Glomerular visceral epithelial cell (primary cell): ENCODE measurements around the gene IL1RAPL2.
"Not testable (repeated sequence)": the region's sequence is repeated elsewhere in the genome, so short reads cannot be mapped to it uniquely, and the experiment has no call there.

ENCODE experiments used
- DNase-seq: peaks from one replicate; pipeline ENCODE4 v3.0.0-alpha.2; 2016; ENCODE audit errors: extremely low spot score

Gene IL1RAPL2

GRCh38 chrX:105168577-105168976, 602.6 kb downstream of the IL1RAPL2 start:
- no peak for DNase-seq

- DNase-seq = no peak
Observed at GRCh38 chrX:105173071-105173470, 607.1 kb downstream of the IL1RAPL2 start.

DNA sequence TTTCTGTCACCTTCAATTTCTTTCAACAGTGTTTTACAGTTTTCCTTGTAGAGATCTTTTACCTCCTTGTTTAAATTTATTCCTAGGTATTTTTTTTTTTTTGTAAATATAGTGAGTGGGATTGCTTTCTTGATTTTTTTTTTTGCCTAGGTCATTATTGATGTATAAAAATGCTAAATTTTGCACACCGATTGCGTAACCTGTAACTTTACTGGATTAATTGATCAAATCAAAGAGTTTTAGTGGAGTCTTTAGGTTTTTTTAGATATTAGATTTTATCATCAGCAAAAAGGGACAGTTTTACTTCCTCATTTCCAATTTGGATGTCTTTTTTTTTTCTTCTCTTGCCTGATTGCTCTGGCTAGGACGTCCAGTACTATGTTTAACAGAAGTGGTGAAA, 613.6 kb downstream of the IL1RAPL2 start:
- no peak for DNase-seq

GRCh38 chrX:105189093-105189492, 623.1 kb downstream of the IL1RAPL2 start:
- no peak for DNase-seq

- peak; percentile 40 for DNase-seq
Observed at GRCh38 chrX:105190252-105190853, 624.4 kb downstream of the IL1RAPL2 start.

- peak; percentile 18 for DNase-seq
Observed at GRCh38 chrX:105191878-105192277, 625.9 kb downstream of the IL1RAPL2 start.

GRCh38 chrX:105209406-105209805, 643.4 kb downstream of the IL1RAPL2 start:
- DNase-seq = no peak

DNA sequence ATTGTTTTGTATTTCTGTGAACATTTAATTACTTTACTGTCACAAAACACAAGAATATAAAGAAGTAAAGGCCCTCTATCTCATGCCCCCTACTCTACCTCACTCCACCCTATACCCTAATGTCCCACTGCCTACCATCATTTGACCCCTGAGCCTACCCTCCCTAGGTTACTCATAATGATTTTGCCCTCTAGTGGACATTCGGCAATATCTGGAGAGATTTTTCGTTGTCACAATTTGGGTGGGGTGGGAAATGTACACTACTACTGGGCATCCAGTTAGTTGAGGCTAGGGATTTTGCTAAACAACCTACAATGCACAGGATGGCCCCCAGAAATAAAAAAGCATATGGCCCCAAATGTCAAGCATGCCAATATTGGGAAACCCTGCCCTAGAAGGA, 644.3 kb downstream of the IL1RAPL2 start:
- no peak for DNase-seq

GRCh38 chrX:105211066-105211575, 645.1 kb downstream of the IL1RAPL2 start:
- peak; percentile 65 for DNase-seq

- no peak for DNase-seq
Observed at GRCh38 chrX:105219454-105220401, 653.7 kb downstream of the IL1RAPL2 start.

GRCh38 chrX:105220636-105221035, 654.6 kb downstream of the IL1RAPL2 start, which contains the start of gene TEX13A:
TEX13A (minus strand) TSS chrX:105220694; CDS start chrX:105220397, 297 bp downstream.
- no peak for DNase-seq

DNA sequence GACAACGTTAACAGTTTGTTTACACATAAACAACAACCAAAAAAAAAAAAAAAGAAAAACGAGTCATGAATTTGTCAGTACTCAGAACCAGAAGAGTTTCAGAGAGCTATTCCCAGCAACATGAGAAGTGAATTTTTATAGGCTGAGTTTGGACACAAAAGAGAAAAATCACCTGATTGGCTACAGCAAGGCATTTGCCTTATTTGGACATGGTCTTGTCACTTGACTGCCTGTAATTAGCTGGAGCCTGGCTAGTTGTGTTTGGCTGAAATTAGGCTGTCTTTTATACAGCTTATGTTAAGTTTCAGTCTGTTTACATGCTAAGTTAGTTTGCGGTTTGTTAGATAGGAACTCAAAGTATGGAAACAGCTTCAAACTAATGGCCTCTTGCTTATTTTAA, 655.4 kb downstream of the IL1RAPL2 start:
- DNase-seq = no peak

DNA sequence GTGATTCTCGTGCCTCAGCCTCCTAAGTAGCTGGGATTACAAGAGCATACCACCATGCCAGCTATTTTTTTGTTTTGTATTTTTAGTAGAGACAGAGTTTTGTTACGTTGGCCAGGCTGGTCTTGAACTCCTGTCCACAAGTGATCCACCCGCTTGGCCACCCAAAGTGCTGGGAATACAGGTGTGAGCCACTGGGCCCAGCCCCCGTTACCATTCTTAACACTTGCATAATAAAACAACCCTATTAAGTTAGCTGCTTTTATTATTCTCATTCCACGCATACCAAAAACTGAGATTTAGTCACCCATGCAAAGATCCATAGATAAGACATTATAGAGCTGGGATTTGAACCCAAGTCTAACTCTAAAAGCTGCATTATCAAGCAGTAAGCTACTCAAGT, 660.5 kb downstream of the IL1RAPL2 start:
- DNase-seq = no peak

GRCh38 chrX:105228602-105229001, 662.6 kb downstream of the IL1RAPL2 start:
- DNase-seq = no peak

DNA sequence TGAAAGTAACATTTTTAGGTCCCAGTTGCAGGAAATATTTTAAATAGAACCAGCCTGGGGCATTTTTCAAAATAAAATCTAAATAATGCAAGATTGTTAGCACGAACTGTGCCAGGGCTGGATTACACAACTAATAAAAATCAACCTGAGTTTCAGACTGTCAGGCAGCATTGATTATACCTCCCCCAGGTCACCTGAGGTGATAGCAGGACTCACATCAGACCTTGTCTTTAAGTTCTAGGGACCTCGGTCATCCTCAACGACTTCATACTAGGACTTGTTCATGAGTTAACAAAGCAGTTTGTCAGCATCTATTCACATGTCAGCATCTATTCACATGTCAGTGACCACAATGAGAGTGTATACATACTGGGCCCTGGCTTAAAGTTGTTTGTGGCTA, 663.1 kb downstream of the IL1RAPL2 start:
- no peak for DNase-seq

- DNase-seq = not testable (repeated sequence)
Observed at GRCh38 chrX:105237407-105237806, 671.4 kb downstream of the IL1RAPL2 start.

- no peak for DNase-seq
Observed at GRCh38 chrX:105241056-105241455, 675.1 kb downstream of the IL1RAPL2 start.

DNA sequence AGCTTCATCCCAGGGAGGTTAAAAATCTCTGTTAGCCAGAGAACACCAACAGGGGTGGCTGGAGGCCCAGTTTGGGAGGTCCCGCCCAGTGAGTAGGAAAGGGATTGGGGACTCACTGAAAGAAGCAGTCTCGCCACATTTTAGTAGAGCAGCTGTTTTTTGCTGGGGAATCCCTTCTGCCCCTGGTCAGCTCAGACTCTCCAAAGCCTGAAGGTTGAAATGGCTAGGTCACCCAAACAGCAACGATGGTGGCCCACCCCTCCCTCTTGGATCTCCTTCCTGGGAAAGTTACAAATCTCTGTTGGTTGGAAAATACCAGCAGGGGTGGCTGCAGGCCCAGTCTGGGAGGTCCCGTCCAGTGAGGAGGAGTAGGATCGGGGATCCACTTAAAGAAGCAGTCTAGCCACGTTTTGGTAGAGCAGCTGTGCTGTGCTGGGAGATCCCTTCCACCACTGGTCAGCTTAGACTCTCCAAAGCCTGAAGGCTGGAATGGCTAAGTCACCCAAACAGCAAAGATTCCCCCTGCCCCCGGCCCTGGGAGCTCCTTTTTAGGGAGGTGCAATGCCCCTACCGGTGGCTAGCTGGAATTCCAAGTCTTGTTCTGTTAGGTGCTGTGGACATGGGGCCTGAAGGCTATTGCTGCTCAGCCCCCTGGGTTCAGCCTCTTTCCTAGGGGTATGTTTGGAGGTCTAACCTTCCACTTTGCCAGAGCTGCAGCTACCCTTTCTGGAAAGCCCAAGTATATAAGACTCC, 694.5 kb downstream of the IL1RAPL2 start:
- DNase-seq = no peak

DNA sequence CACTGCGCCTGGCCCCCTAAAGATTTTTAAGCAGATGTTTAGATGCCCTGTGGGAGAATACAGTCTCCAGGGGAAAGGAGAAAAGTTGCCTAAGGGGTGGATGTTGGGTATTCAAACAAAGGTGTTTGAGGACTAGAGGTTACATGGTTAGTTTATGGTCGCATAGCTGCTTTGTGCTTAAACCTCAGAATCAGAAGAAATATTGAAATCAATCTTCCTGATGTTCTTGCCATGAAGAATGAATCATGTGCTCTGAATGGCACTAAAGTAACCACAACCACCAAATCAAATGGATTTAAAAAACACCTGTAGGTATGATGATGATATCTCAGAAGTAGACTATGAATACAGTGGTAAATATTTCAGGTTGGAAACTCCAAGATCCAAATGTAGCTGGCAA, 697.2 kb downstream of the IL1RAPL2 start:
- DNase-seq = no peak

DNA sequence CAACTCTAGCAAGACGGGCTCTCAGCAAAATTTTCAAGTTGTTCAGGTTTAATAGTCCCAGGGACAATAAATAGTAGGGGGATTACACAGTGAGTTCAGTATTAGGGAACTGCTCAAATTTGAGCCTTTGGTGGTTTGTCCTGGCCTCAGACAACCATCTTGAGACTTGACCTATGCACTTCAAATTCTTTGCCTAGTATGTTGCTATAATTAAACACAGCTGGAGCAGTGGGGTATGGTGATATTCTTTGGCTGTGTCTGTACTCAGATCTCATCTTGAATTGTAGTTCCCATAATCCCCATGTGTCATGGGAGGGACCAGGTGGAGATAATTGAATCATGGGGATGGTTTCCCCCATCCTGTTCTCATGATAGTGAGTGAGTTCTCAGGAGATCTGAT, 697.8 kb downstream of the IL1RAPL2 start:
- no peak for DNase-seq

DNA sequence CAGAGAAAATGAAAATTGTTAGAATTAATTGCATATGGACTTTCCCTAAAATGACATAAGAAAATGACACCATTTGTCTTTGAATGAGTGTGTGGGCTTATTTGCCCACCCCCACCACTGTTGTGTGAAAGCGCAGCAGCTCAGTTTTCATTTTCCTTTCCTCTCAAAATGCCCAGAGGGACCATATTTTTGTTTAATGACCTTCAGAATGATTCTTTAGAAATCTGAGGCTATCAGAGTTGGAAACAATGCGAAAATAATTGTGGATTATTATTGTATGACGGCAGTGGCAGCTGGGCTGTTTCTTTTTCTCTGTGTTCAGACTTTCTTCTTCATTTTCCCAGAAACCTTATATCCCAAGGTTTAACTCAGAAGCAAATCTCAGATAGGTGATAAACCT, 699.1 kb downstream of the IL1RAPL2 start:
- no peak for DNase-seq

DNA sequence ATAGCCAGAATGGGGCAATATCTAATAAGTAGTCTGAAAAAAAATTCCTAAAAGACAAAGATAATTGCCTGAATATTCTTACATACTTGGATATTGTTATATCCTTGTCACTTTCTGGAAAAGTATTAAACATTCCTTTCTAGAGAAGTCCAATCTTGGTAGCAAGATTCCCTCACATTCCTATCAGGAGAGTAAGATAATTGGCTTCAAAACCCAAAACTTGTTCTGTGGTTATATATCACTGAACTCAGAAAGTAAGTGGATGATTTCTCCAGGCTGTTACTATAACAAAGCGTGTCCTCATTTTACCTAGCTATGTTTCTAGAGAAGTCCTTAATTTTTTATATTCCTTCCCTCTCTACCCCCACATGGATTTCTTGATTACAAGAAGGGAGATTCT, 700.5 kb downstream of the IL1RAPL2 start:
- DNase-seq = no peak
